ENCODE results near the gene EXOSC5.

Gene EXOSC5

DNA sequence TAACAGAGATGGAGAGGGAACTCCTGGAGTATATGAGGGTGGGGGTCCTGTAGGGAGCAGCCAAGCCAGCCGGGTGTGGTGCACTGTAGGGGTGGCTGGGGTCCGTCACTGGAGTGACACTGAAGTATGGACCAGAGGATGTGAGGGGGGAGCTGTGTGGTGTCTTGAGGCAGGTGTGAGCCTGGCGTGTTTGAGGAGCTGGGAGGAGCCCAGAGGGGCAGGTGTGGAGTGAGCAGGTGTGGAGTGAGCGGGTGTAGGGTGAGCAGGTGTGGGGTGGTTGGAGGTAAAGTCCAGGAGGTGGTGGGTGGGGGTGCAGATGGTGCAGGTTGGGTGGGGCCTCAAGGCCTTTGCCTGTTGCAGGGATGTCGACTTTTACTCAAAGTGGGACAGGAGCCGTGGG is 24.2 kb upstream of the EXOSC5 start:
- H3K4me3 ChIP-seq (replicated peaks; ENCODE audit: low read depth, low read length): no peak overlapping the region
- TF ChIP-seq, protein P1, sequence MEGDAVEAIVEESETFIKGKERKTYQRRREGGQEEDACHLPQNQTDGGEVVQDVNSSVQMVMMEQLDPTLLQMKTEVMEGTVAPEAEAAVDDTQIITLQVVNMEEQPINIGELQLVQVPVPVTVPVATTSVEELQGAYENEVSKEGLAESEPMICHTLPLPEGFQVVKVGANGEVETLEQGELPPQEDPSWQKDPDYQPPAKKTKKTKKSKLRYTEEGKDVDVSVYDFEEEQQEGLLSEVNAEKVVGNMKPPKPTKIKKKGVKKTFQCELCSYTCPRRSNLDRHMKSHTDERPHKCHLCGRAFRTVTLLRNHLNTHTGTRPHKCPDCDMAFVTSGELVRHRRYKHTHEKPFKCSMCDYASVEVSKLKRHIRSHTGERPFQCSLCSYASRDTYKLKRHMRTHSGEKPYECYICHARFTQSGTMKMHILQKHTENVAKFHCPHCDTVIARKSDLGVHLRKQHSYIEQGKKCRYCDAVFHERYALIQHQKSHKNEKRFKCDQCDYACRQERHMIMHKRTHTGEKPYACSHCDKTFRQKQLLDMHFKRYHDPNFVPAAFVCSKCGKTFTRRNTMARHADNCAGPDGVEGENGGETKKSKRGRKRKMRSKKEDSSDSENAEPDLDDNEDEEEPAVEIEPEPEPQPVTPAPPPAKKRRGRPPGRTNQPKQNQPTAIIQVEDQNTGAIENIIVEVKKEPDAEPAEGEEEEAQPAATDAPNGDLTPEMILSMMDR (IDR thresholded peaks at IDR 0.05; ENCODE audit: low read length, missing control alignments): no peak

GRCh38 chr19:41420101-41420880 is 23.1 kb upstream of the EXOSC5 start:
- DNase-seq (ENCODE audit: low read depth): no peak
- TF ChIP-seq, protein P1 (IDR thresholded peaks at IDR 0.05; ENCODE audit: low read length, missing control alignments): no peak
- no peak overlapping the region for H3K4me3 ChIP-seq (replicated peaks; ENCODE audit: low read depth, low read length)

More for the DNA sequence above, 24.2 kb upstream of the EXOSC5 start:
- no peak for DNase-seq (ENCODE audit: low read depth)

GRCh38 chr19:41416194-41416674 is 19.1 kb upstream of the EXOSC5 start:
- DNase-seq (ENCODE audit: low read depth): no peak
- no peak overlapping the region for H3K4me3 ChIP-seq (replicated peaks; ENCODE audit: low read depth, low read length)
- TF ChIP-seq, protein P1 (IDR thresholded peaks at IDR 0.05; ENCODE audit: low read length, missing control alignments): no peak

GRCh38 chr19:41415154-41415571 is 18.0 kb upstream of the EXOSC5 start:
- no peak overlapping the region for H3K4me3 ChIP-seq (replicated peaks; ENCODE audit: low read depth, low read length)
- TF ChIP-seq, protein P1 (IDR thresholded peaks at IDR 0.05; ENCODE audit: low read length, missing control alignments): no peak
- no peak for DNase-seq (ENCODE audit: low read depth)

DNA sequence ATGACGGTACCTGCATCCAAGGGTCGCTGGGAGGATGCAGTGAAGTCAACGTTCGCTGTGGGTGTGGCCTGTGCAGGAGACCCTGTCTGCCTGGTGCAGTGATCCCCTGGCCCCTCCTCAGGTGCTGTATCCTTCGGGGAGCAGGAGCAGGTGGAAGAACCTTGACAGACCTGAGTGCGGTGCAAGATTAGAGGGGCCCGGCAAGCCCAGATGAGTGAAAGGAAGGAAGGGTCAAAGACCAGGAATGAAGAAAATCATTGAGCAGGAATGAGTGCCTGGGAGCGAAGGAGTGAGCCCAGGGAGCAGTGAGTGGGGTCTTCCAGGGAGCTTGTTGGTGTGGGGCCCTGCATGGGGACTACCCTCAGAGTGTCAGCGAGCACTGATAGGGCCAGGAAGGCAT is 17.3 kb upstream of the EXOSC5 start:
- no peak for DNase-seq (ENCODE audit: low read depth)
- no peak overlapping the region for H3K4me3 ChIP-seq (replicated peaks; ENCODE audit: low read depth, low read length)
- TF ChIP-seq, protein P1 (IDR thresholded peaks at IDR 0.05; ENCODE audit: low read length, missing control alignments): no peak

DNA sequence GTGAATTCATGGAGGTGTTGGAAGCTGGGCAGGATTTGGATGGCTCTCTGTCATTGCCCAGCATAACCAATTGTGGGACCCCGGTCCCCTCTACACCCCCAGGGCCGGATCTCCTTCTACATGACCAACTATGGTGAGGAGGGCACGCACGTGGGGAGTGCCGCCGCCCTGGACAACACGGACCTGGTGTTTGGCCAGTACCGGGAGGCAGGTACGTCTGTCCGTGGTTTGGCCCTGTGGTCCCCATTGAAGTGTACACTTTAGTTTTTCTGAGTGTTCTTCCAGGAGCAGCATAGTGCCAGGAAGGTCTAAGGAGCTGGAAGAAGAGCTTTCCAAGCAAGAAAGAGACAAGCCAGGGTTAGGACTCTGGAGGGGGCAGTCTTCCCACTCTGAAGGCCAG is 16.8 kb upstream of the EXOSC5 start:
- no peak for DNase-seq (ENCODE audit: low read depth)
- no peak overlapping the region for H3K4me3 ChIP-seq (replicated peaks; ENCODE audit: low read depth, low read length)
- TF ChIP-seq, protein P1 (IDR thresholded peaks at IDR 0.05; ENCODE audit: low read length, missing control alignments): no peak

- TF ChIP-seq, protein P1 (IDR thresholded peaks at IDR 0.05; ENCODE audit: low read length, missing control alignments): no peak
- no peak for DNase-seq (ENCODE audit: low read depth)
- H3K4me3 ChIP-seq (replicated peaks; ENCODE audit: low read depth, low read length): no peak overlapping the region
Measured at GRCh38 chr19:41412953-41413352, 15.8 kb upstream of the EXOSC5 start.

Data from fibroblast of pulmonary artery (primary cell).